ENCODE data around the gene MRPS12. TPM values are rescaled to one million over a fixed set of nuclear protein-coding genes. Genes with fewer than 3 reads are reported as not detected.
A peak's percentile ranks its signal among the peaks of the same experiment; 100 is the strongest.

Gene MRPS12
- total RNA-seq, 1 donor, result 25.7 TPM

DNA sequence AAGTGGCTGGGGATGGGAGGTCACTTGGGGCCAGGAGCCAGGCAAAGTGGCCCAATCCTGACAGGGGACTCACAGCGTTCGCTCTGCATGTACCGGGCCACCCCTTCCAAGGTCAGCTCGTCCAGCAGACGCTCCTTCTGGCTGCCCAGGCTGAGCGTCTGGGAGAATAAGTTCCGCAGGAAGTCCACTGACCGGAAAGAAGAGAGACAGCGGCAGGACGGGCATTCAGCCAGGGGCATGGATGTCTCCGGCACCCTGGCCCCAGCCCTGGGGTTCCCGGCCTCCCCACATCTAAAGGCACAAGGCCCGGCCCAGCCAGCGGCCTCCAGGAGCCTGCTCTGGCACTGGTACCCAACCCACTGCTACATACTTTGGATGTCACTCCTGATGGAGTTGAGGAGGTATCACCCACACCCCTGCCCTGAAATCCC is 37.4 kb upstream of the MRPS12 start:
- Histone ChIP-seq H3K36me3 (ENCODE audit: insufficient read depth, low read length) (peaks cover 7% of the 10 kb centered on the region), H3K79me2 (ENCODE audit: insufficient read depth, low read length) (peaks cover 26% of the 10 kb centered on the region), H3K27me3 (ENCODE audit: insufficient read depth, low read length) (no peaks in the 10 kb centered on the region), H3K9me3 (ENCODE audit: low read depth, low read length) (no peaks in the 10 kb centered on the region), H3K4me2 (ENCODE audit: insufficient read depth, low read length) (no peak overlapping the region), H2AFZ (ENCODE audit: low read length) (no peak overlapping the region), H3K4me3 (ENCODE audit: insufficient read depth, low read length) (no peak overlapping the region), H3K27ac (ENCODE audit: low read depth, low read length) (no peak overlapping the region), H4K20me1 (ENCODE audit: insufficient read depth, low read length) (peaks cover 6% of the 10 kb centered on the region), H3K4me1 (ENCODE audit: insufficient read depth, low read length) (peaks cover under 1% of the 10 kb centered on the region)
- TF ChIP-seq, protein P1, sequence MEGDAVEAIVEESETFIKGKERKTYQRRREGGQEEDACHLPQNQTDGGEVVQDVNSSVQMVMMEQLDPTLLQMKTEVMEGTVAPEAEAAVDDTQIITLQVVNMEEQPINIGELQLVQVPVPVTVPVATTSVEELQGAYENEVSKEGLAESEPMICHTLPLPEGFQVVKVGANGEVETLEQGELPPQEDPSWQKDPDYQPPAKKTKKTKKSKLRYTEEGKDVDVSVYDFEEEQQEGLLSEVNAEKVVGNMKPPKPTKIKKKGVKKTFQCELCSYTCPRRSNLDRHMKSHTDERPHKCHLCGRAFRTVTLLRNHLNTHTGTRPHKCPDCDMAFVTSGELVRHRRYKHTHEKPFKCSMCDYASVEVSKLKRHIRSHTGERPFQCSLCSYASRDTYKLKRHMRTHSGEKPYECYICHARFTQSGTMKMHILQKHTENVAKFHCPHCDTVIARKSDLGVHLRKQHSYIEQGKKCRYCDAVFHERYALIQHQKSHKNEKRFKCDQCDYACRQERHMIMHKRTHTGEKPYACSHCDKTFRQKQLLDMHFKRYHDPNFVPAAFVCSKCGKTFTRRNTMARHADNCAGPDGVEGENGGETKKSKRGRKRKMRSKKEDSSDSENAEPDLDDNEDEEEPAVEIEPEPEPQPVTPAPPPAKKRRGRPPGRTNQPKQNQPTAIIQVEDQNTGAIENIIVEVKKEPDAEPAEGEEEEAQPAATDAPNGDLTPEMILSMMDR (IDR thresholded peaks at IDR 0.05; ENCODE audit: extremely low read depth, low read depth, low read length), result no peak
- peak; percentile 66 for DNase-seq (ENCODE audit: insufficient read length, low spot score, missing footprints)

DNA sequence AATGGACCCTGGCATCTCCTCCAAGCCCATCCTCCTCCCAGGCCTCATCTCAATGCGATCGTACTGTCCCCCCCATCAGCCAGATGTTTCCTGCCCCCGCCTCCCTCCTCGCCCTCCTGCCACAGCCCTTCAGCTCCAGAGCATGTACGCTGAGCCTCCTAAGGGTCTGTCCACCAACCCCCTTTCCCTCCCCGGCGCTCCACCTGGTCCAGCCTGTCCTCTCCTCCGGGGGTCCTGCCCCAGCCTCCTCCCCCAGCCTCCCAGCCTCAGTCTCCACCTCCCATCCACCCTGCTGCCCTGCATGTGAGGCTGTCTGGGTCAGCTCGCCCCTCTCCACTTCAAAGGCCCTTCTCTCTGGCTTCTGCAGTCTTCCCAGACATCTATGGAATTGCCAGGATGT is 35.8 kb upstream of the MRPS12 start:
- no peak overlapping the region for H3K4me2 ChIP-seq (ENCODE audit: insufficient read depth, low read length)
- H2AFZ ChIP-seq (ENCODE audit: low read length), result no peak overlapping the region
- peak; percentile 62 for DNase-seq (ENCODE audit: insufficient read length, low spot score, missing footprints)
- H3K27me3 ChIP-seq (ENCODE audit: insufficient read depth, low read length), result no peaks in the 10 kb centered on the region
- H4K20me1 ChIP-seq (ENCODE audit: insufficient read depth, low read length), result peaks cover 6% of the 10 kb centered on the region
- H3K36me3 ChIP-seq (ENCODE audit: insufficient read depth, low read length), result no peaks in the 10 kb centered on the region
- H3K27ac ChIP-seq (ENCODE audit: low read depth, low read length), result no peak overlapping the region
- H3K9me3 ChIP-seq (ENCODE audit: low read depth, low read length), result no peaks in the 10 kb centered on the region
- TF ChIP-seq, protein P1 (IDR thresholded peaks at IDR 0.05; ENCODE audit: extremely low read depth, low read depth, low read length), result no peak
- H3K4me1 ChIP-seq (ENCODE audit: insufficient read depth, low read length), result peaks cover 7% of the 10 kb centered on the region
- H3K4me3 ChIP-seq (ENCODE audit: insufficient read depth, low read length), result no peak overlapping the region
- H3K79me2 ChIP-seq (ENCODE audit: insufficient read depth, low read length), result peaks cover 36% of the 10 kb centered on the region

DNA sequence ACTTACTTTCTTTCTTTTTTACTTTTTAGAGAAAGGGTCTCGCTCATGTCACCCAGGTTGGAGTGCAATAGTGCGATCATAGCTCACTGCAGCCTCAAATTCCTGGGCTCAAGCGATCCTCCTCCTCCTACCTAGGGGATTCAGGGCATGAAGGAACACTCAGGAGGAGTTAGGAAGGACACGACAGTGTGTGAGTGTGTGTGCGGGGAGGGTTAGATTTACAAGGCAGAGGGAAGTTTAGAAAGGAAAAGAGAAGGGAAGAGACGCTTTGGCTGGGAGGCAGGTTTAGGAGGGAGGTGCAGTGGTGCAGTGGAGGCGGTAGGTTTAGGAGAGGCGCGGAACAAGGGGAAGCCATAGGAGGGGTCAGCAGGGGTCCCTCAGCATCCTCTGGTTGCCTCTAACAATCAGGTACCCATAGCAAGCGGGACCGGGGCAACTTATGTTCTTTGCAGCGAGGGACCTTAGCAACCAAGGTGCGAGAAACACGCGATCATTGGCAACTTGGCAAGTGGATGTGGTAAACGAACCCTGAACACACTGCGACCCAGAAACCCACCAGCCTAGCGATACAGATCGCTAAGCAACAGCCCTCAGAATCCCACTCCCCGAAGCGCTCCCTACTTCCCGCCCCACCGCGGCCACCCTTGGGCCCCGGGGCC is 31.8 kb upstream of the MRPS12 start:
- H3K79me2 ChIP-seq (ENCODE audit: insufficient read depth, low read length), result peaks cover 59% of the 10 kb centered on the region
- H3K27me3 ChIP-seq (ENCODE audit: insufficient read depth, low read length), result no peaks in the 10 kb centered on the region
- peaks cover 17% of the 10 kb centered on the region for H3K4me1 ChIP-seq (ENCODE audit: insufficient read depth, low read length)
- H2AFZ ChIP-seq (ENCODE audit: low read length), result peak overlapping the region; percentile 97
- H3K36me3 ChIP-seq (ENCODE audit: insufficient read depth, low read length), result no peaks in the 10 kb centered on the region
- H3K4me2 ChIP-seq (ENCODE audit: insufficient read depth, low read length), result peak overlapping the region; percentile 99
- DNase-seq (ENCODE audit: insufficient read length, low spot score, missing footprints), result peak; percentile 87
- H3K4me3 ChIP-seq (ENCODE audit: insufficient read depth, low read length), result peak overlapping the region; percentile 84
- H4K20me1 ChIP-seq (ENCODE audit: insufficient read depth, low read length), result peaks cover 6% of the 10 kb centered on the region
- peak overlapping the region; percentile 79 for H3K27ac ChIP-seq (ENCODE audit: low read depth, low read length)
- H3K9me3 ChIP-seq (ENCODE audit: low read depth, low read length), result no peaks in the 10 kb centered on the region
- TF ChIP-seq, protein P1 (IDR thresholded peaks at IDR 0.05; ENCODE audit: extremely low read depth, low read depth, low read length), result no peak

DNA sequence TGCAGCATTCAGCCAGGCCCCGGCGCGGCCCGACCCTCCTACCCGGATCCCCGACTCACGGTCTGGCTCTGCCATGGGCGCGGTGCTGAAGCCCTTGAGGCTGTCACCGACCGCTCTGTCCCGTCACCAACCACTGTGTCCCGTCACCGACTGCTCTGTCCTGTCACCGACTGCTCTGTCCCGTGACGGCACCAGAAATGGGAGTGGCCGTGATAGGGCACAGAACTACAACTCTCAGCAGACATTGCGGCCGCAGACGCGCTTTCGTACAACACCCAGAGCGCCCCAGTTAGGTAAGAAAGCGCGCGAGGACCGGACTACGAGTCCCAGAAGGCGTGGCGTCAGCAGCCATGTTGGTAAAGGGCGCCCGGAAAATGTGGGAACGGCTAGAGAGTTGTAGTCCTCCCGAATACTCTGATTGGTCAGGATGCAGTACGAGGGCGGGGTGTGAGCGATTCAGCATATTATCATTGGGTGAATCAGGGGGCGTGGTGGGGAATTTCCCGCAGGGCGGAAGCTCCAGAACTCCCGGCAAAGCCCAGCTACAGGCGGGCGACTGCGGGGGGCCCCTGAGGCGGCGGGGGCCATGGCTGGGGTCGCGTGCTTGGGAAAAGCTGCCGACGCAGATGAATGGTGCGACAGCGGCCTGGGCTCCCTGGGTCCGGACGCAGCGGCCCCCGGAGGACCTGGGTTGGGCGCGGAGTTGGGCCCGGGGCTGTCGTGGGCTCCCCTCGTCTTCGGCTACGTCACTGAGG is 31.1 kb upstream of the MRPS12 start, which contains the start of the genes NFKBIB and SIRT2:
TSS of gene NFKBIB (plus strand) at position 523 of the 755 bp plus-strand sequence. CDS start at position 587, 64 bp downstream.
TSS of gene SIRT2 (minus strand) at position 172 of the 755 bp plus-strand sequence. CDS start at position 75, 97 bp downstream.
- Histone ChIP-seq H3K79me2 (ENCODE audit: insufficient read depth, low read length) (peaks cover 59% of the 10 kb centered on the region), H2AFZ (ENCODE audit: low read length) (peak within 1 kb of the TSS; percentile 97), H3K36me3 (ENCODE audit: insufficient read depth, low read length) (peaks cover 2% of the 10 kb centered on the region), H4K20me1 (ENCODE audit: insufficient read depth, low read length) (peaks cover 6% of the 10 kb centered on the region), H3K4me2 (ENCODE audit: insufficient read depth, low read length) (peak within 1 kb of the TSS; percentile 99), H3K27me3 (ENCODE audit: insufficient read depth, low read length) (no peaks in the 10 kb centered on the region), H3K4me3 (ENCODE audit: insufficient read depth, low read length) (peak within 1 kb of the TSS; percentile 84), H3K9me3 (ENCODE audit: low read depth, low read length) (no peaks in the 10 kb centered on the region), H3K27ac (ENCODE audit: low read depth, low read length) (peak within 1 kb of the TSS; percentile 91), H3K4me1 (ENCODE audit: insufficient read depth, low read length) (peaks cover 17% of the 10 kb centered on the region)
- TF ChIP-seq, protein P1 (IDR thresholded peaks at IDR 0.05; ENCODE audit: extremely low read depth, low read depth, low read length), result no peak
- DNase-seq (ENCODE audit: insufficient read length, low spot score, missing footprints), result peak; percentile 99

Data from osteoblast (primary cell).